ENCODE measurements around the gene PDE1C. TPM values are rescaled to one million over a fixed set of nuclear protein-coding genes. Genes with fewer than 3 reads are reported as not detected.

The PDE1C gene
- total RNA-seq, 1 experiment from 2014 or later: not detected

DNA sequence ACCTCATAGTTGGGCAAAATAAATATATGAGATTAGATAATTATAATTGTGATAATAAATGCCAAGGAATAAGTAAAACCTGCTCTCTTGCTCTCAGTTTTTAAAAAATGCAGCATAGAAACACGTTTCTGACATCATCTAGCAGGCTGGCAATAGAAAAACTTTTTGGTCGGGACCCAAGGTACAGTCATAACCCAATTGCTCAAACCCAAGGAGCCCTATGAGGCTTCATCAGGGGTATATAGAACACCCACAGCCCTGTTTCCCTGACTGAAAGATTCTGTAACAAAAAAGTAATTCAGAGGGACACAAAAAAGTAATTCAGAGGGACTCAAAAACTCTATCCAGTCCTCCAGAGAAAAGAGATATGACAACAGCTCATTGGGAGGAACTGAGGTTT lies 3.8 kb downstream of the PDE1C start:
- H3K4me3 ChIP-seq (ENCODE audit: low read depth, low read length, poor library complexity, severe bottlenecking): no peak overlapping the region
- BruUV-seq (replicated peaks): no TSS peak
- H3K27me3 ChIP-seq (replicated peaks; ENCODE audit: insufficient read depth, low read depth, low read length, poor library complexity): peaks cover 91% of the 10 kb centered on the region
- no peak for DNase-seq (ENCODE audit: low spot score)
- intact Hi-C loops (cut with micrococcal nuclease; ENCODE audit: unreplicated experiment): loop anchor here (10.0 kb wide), 1 partner anchor 252 kb away; no protein-coding TSS in a partner anchor
- no peaks in the 10 kb centered on the region for H3K36me3 ChIP-seq (ENCODE audit: insufficient read depth, low read length, poor library complexity, severe bottlenecking)
- POLR2A ChIA-PET (ENCODE audit: low non-redundant PET): no interaction called here
- H3K27ac ChIP-seq (ENCODE audit: low read depth, low read length, poor library complexity, severe bottlenecking): no peak overlapping the region
- CTCF ChIA-PET: no interaction called here
- no peaks in the 10 kb centered on the region for H3K9me3 ChIP-seq (ENCODE audit: low read depth, low read length, poor library complexity, severe bottlenecking)
- peaks cover 13% of the 10 kb centered on the region for H3K4me1 ChIP-seq (ENCODE audit: insufficient read depth, low read length, poor library complexity, severe bottlenecking)
- no peak for TF ChIP-seq EZH2 (IDR thresholded peaks at IDR 0.05; ENCODE audit: borderline replicate concordance, low read depth, low read length, poor library complexity, severe bottlenecking)
- TF ChIP-seq, protein P1, sequence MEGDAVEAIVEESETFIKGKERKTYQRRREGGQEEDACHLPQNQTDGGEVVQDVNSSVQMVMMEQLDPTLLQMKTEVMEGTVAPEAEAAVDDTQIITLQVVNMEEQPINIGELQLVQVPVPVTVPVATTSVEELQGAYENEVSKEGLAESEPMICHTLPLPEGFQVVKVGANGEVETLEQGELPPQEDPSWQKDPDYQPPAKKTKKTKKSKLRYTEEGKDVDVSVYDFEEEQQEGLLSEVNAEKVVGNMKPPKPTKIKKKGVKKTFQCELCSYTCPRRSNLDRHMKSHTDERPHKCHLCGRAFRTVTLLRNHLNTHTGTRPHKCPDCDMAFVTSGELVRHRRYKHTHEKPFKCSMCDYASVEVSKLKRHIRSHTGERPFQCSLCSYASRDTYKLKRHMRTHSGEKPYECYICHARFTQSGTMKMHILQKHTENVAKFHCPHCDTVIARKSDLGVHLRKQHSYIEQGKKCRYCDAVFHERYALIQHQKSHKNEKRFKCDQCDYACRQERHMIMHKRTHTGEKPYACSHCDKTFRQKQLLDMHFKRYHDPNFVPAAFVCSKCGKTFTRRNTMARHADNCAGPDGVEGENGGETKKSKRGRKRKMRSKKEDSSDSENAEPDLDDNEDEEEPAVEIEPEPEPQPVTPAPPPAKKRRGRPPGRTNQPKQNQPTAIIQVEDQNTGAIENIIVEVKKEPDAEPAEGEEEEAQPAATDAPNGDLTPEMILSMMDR (conservative IDR thresholded peaks at IDR 0.05; ENCODE audit: low read depth, low read length): no peak

DNA sequence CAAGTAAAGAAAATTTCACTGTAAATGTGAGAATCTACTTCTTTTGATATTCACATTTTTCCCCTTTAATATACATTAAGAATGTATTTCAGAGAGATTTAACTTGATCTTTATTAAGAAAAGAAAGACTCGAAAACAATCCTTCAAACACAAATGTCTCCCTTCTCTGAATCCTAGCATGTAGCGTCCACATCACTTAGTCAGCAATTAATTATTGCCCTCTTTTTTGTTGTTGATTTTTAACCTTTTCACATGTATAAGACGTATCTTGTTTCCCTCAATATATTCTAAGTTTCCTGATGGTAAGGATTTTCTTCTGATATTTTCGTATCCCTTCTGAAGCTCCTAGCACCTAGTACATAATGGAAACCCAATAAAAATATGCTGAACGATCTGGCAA lies 6.6 kb downstream of the PDE1C start:
- no peaks in the 10 kb centered on the region for H3K36me3 ChIP-seq (ENCODE audit: insufficient read depth, low read length, poor library complexity, severe bottlenecking)
- CTCF ChIA-PET: no interaction called here
- intact Hi-C loops (cut with micrococcal nuclease; ENCODE audit: unreplicated experiment): loop anchor here (10.0 kb wide), 1 partner anchor 249 kb away; no protein-coding TSS in a partner anchor
- peaks cover 74% of the 10 kb centered on the region for H3K27me3 ChIP-seq (replicated peaks; ENCODE audit: insufficient read depth, low read depth, low read length, poor library complexity)
- POLR2A ChIA-PET (ENCODE audit: low non-redundant PET): interaction anchor here (0.6 kb wide), 1 partner anchor 54 kb away, joined by 6 read pairs; no protein-coding TSS in a partner anchor
- BruUV-seq (replicated peaks): no TSS peak
- H3K9me3 ChIP-seq (ENCODE audit: low read depth, low read length, poor library complexity, severe bottlenecking): no peaks in the 10 kb centered on the region
- no peak overlapping the region for H3K4me3 ChIP-seq (ENCODE audit: low read depth, low read length, poor library complexity, severe bottlenecking)
- H3K4me1 ChIP-seq (ENCODE audit: insufficient read depth, low read length, poor library complexity, severe bottlenecking): peaks cover 30% of the 10 kb centered on the region
- DNase-seq (ENCODE audit: low spot score): no peak
- TF ChIP-seq, protein P1 (conservative IDR thresholded peaks at IDR 0.05; ENCODE audit: low read depth, low read length): no peak
- TF ChIP-seq EZH2 (IDR thresholded peaks at IDR 0.05; ENCODE audit: borderline replicate concordance, low read depth, low read length, poor library complexity, severe bottlenecking): no peak
- H3K27ac ChIP-seq (ENCODE audit: low read depth, low read length, poor library complexity, severe bottlenecking): no peak overlapping the region

DNA sequence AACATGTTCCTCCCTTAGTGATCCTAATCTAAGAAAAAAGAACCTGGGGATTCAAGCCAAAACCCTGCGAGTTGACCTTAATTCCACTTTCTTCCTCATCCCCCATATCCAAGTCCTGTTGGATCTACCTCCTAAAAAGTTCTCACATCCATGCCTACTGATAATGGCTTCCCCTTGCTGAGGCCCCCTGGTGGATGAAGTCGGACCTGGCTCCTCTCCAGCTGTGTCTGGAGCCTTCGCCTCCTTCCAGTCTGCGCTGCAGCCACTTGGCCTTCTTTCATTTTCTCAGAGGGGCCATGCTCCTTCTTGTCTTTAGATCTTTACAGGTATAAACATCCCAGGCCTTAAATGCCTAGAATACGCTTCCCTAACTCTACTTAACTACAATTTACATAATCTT lies 8.1 kb downstream of the PDE1C start:
- Histone ChIP-seq H3K27ac (ENCODE audit: low read depth, low read length, poor library complexity, severe bottlenecking) (no peak overlapping the region), H3K9me3 (ENCODE audit: low read depth, low read length, poor library complexity, severe bottlenecking) (no peaks in the 10 kb centered on the region), H3K27me3 (replicated peaks; ENCODE audit: insufficient read depth, low read depth, low read length, poor library complexity) (peaks cover 74% of the 10 kb centered on the region), H3K4me3 (ENCODE audit: low read depth, low read length, poor library complexity, severe bottlenecking) (no peak overlapping the region), H3K4me1 (ENCODE audit: insufficient read depth, low read length, poor library complexity, severe bottlenecking) (peaks cover 35% of the 10 kb centered on the region), H3K36me3 (ENCODE audit: insufficient read depth, low read length, poor library complexity, severe bottlenecking) (no peaks in the 10 kb centered on the region)
- ChIA-PET CTCF (no interaction called here), POLR2A (ENCODE audit: low non-redundant PET) (no interaction called here)
- no TSS peak for BruUV-seq (replicated peaks)
- no peak for TF ChIP-seq EZH2 (IDR thresholded peaks at IDR 0.05; ENCODE audit: borderline replicate concordance, low read depth, low read length, poor library complexity, severe bottlenecking)
- TF ChIP-seq, protein P1 (conservative IDR thresholded peaks at IDR 0.05; ENCODE audit: low read depth, low read length): peak; percentile 82
- intact Hi-C loops (cut with micrococcal nuclease; ENCODE audit: unreplicated experiment): loop anchor here (10.0 kb wide), 1 partner anchor 247 kb away; no protein-coding TSS in a partner anchor
- DNase-seq (ENCODE audit: low spot score): peak; percentile 80

Data from A673 (cell line).